IPS-NIHi11 (cell line): ENCODE measurements around the gene FPGS.
"Not testable (repeated sequence)": the region's sequence is repeated elsewhere in the genome, so short reads cannot be mapped to it uniquely, and the experiment has no call there.

Source experiments
- DNase-seq: peaks from one replicate; pipeline ENCODE4 v3.0.0; 2012; ENCODE audit warnings: mixed read lengths, low spot score

The FPGS gene

GRCh38 chr9:127812936-127813675, 10.4 kb downstream of the FPGS start:
- DNase-seq, result no peak

DNA sequence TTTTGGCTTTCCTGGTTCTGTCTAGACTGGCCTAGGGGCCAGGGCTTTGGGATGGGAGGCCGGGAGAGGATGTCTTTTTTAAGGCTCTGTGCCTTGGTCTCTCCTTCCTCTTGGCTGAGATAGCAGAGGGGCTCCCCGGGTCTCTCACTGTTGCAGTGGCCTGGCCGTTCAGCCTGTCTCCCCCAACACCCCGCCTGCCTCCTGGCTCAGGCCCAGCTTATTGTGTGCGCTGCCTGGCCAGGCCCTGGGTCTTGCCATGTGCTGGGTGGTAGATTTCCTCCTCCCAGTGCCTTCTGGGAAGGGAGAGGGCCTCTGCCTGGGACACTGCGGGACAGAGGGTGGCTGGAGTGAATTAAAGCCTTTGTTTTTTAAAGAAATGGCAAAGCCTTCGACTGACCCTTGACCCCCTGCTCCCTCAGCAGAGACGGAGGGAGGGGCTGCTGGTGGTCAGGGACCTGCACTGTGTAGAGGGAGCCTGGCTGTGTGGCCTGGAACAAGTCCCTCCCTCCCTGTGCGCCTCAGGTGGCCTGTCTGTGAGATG, 11.1 kb downstream of the FPGS start:
- no peak for DNase-seq

GRCh38 chr9:127814619-127815511, 12.2 kb downstream of the FPGS start:
- no peak for DNase-seq

DNA sequence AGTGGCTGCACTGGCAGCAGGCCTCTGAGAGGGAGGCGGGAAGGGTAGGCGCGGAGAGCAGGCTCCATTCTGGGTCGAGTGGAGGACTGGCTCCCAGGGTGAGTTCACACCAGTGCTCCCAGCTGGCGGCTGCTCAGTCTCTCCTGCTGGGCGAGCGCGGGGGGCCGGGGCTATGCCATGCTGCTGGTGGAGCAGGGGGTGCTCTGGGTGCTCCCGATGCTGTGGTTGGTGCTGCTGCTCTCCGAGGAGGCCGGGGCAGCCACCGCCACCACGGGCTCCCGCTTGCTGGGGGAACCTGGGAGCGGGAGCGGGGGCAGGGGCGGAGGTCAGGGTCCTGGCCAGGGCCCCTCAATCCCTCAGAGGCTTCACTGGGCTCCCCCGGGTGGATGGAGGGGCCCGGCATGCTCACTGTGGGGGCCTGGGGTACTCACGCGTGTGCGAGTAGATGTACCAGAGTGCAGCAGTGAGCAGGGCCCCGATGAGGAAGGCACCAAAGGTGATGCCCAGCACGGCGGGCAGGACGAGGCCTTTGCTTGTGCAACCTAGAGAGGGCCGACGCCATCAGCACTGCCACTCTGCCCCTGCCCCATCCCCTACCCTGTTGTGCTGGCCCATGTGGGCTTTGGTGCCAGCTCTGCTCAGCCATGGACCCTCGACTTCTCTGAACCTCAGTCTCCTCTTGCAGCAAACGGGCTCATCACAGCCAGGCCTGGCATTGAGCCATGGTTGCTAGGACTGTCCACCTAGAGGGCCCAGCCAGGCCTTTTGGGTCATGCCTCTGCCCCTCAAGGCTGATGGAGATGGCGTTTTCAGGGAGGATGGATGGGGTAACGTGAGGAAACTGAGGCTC, 13.1 kb downstream of the FPGS start:
- DNase-seq, result no peak

GRCh38 chr9:127816362-127816725, 13.7 kb downstream of the FPGS start:
- no peak for DNase-seq

DNA sequence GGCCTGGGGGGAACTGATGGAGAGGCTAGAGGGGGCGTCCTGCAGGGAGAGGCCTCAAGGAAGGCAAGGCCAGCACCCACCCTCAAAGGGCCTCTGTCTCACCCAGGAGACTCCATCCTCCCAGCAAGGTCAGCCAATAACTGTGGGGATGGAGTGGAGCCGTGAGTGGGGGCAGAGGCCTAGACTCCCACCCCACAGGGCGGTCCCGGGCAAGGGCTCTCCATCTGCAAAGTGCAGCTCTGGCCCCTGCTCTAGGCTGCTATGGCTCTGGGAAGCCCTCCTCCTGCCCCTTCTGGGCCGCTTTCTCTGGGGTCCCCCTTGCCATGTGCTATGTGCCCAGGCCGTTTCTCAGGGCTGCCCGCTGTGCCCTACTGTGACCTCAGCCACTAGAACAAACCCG, 14.0 kb downstream of the FPGS start:
- DNase-seq, result no peak

DNA sequence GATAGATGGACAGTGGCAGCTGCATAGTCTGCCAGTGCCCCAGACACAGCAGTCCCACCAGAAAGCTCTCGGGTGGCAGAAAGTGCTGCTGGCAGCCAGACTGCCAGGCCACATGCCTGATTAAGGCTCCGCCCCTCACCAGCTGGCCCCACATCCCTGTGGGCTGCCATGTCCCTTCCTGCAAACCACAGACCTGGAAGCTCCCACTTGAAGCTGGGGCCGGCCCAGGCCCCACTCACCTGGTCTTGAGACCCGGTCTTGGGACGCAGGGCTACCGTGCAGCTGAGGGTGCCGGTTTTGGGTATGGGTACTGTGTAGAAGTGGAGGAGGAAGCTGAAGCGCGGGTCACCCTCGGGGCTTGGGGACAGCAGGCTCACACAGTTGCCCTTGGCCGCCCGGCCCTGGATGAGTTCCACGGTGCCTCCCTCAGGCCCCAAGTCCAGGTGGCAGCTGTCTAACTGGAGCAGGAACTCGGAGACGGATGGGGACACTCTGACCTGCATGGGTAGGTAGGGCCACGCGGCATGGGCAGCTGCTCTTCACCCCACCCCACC, 15.3 kb downstream of the FPGS start:
- no peak for DNase-seq

- DNase-seq, result no peak
Measured at GRCh38 chr9:127818574-127818973, 15.9 kb downstream of the FPGS start.

DNA sequence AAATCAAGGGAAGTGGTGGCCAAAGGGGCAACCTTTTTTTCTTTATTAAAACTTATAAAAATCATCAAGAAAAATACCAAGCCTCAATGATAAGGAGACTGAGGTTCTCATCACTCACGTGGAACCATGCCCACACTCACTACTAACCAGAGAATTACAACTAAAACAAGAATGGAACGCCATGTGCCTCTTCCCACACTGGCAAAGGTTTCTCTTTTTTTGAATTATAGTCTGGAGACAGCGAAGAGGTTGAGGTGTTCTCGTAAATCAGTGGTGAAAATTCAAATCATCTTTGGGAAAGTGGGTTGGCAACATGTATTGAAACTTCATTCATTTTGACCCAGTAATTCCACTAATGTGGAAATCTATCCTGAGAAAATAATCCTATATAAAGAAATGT, 19.4 kb downstream of the FPGS start:
- DNase-seq, result no peak

- DNase-seq, result peak; percentile 89
Measured at GRCh38 chr9:127825319-127826051, 22.8 kb downstream of the FPGS start.

GRCh38 chr9:127826253-127826913, 23.7 kb downstream of the FPGS start:
- no peak for DNase-seq

- peak; percentile 98 for DNase-seq
Measured at GRCh38 chr9:127828262-127829031, 25.8 kb downstream of the FPGS start.

GRCh38 chr9:127829205-127829906, 26.7 kb downstream of the FPGS start:
- no peak for DNase-seq

DNA sequence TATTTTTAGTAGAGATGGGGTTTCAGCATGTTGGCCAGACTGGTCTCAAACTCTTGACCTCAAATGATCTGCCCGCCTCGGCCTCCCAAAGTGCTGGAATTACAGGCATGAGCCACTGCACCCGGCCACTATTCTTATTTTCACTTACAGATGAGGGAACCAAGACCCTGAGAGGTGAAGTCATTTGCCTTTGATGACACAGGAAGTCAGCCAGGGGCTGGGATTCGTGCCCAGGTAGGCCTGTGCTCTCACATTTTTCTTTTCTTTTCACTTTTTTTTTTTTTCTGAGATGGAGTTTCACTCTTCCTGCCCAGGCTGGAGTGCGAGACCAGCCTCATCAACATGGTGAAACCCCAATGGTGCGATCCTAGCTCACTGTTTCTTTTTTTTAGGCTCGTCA, 29.6 kb downstream of the FPGS start:
- DNase-seq, result no peak

GRCh38 chr9:127833555-127833954, 30.9 kb downstream of the FPGS start:
- no peak for DNase-seq

DNA sequence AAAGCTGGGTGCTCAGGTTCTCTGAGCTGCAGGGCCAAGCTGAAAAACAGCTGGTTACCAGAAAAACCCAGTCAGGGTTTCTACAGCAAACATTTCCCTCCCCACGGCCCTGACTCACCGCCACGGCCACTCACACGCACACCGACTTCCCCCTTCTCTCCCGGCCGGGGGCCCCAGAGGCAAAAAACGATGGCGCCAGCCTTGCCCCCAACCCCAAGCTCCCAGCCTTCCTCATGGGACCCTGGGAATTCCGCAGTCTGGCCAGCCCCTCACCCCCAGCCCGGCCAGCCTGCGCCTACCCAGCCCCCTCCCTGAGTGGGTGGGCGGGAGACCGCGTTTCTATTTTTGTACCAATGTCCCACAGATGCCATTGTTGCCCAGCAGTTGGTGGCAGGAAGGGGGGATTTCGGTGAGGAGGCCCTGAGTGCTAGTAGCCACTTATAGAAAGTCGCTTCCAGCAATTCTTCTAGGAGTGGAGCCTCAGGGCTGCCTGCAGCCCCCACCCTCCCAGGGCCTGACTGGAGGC, 33.4 kb downstream of the FPGS start:
- DNase-seq, result no peak

DNA sequence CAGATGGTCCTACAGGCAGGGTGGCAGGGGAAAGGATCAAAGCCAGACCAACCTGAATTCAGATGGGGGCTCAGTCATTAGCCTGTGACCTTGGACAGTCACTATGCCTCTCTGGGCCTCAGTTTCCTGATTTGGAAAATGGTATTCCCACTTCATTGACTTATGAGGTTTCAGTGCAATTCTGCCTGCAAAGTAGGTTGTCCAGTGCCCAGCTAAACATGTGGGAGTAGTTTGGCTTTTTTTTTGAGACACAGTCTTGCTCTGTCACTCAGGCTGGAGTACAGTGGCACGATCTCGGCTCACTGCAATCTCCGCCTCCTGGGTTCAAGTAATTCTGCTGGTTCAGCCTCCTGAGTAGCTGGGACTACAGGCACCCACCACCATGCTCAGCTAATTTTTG, 33.9 kb downstream of the FPGS start:
- not testable (repeated sequence) for DNase-seq

DNA sequence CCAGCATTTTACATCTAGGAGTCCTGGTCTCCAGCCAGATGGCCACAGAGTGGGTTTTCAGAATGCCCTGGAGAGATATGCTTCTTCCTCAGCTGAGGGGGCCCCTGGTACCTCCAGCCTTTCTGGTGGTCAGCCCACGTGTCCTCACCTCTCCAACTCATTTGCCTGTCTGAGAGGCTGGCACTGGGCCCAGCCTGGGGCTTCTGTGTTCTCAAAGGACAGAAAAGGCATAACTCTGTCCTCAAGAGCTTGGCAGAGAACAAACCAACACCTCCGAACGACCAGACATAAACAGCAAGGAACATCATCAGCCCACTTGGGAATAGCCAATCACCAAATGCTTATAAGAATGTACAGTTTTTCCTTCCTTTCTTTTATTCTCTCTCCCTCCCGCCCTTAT, 34.7 kb downstream of the FPGS start:
- DNase-seq, result no peak
